Skeletal muscle tissue (tissue), 4 donors: ENCODE results near the gene ZNF223. TPM values are rescaled to one million over a fixed set of nuclear protein-coding genes. Genes with fewer than 3 reads are reported as not detected.

Source experiments
- H3K27ac ChIP-seq: one replicate; pipeline ENCODE4 v1.7.0; 2013; ENCODE audit warnings: mild to moderate bottlenecking, low read depth, low read length, inconsistent platforms
- H3K27me3 ChIP-seq, 3 donors: one replicate each; pipeline ENCODE4 v1.7.0; 2013; ENCODE audit warnings: low read length in 3 of 3; ENCODE audit not compliant: control insufficient read depth in 3 of 3, insufficient read depth in 3 of 3
- H3K36me3 ChIP-seq, 3 donors: one replicate each; pipeline ENCODE4 v1.7.0; 2013; ENCODE audit warnings: low read length in 3 of 3; ENCODE audit not compliant: control insufficient read depth in 3 of 3, insufficient read depth in 3 of 3
- H3K4me1 ChIP-seq, 3 donors: one replicate each; pipeline ENCODE4 v1.7.0; 2013; ENCODE audit warnings: low read length in 3 of 3, mild to moderate bottlenecking in 3 of 3; ENCODE audit not compliant: control insufficient read depth in 3 of 3, insufficient read depth in 3 of 3
- H3K4me3 ChIP-seq, 3 donors: one replicate each; pipeline ENCODE4 v1.7.0; 2013; ENCODE audit warnings: low read length in 3 of 3
- H3K9ac ChIP-seq, 3 donors: one replicate each; pipeline ENCODE4 v1.7.0; 2013; ENCODE audit warnings: low read length in 3 of 3, mild to moderate bottlenecking in 3 of 3, moderate library complexity in 2 of 3, low read depth in 1 of 3
- H3K9me3 ChIP-seq, 3 donors: one replicate each; pipeline ENCODE4 v1.7.0; 2013; ENCODE audit warnings: low read length in 3 of 3; ENCODE audit not compliant: control insufficient read depth in 3 of 3
- total RNA-seq: library from RNA; depleted of rRNA; stranded (reverse); fragments of >200 nt; gene quantifications from one replicate; pipeline ENCODE4 v1.2.3, GENCODE V29; 2014
- donor health status: Osteomylitis.

The ZNF223 gene
- total RNA-seq, 1 donor from 2014 or later = 5.2 TPM

GRCh38 chr19:44024900-44025216 is 27.0 kb upstream of the ZNF223 start:
- Histone ChIP-seq H3K27me3 (no peaks in the 10 kb centered on the region), H3K27ac (peak overlapping the region; percentile 62), H3K36me3 (peaks cover 31 to 33% (median 32%) of the 10 kb centered on the region in 3 donors), H3K4me1 (peaks cover 2 to 14% (median 7%) of the 10 kb centered on the region in 3 donors), H3K4me3 (peak overlapping the region; percentile 86 to 89 (median 88)), H3K9me3 (peaks cover 6 to 20% (median 13%) of the 10 kb centered on the region in 3 donors), H3K9ac (peak overlapping the region; percentile 78 to 84 (median 78))

DNA sequence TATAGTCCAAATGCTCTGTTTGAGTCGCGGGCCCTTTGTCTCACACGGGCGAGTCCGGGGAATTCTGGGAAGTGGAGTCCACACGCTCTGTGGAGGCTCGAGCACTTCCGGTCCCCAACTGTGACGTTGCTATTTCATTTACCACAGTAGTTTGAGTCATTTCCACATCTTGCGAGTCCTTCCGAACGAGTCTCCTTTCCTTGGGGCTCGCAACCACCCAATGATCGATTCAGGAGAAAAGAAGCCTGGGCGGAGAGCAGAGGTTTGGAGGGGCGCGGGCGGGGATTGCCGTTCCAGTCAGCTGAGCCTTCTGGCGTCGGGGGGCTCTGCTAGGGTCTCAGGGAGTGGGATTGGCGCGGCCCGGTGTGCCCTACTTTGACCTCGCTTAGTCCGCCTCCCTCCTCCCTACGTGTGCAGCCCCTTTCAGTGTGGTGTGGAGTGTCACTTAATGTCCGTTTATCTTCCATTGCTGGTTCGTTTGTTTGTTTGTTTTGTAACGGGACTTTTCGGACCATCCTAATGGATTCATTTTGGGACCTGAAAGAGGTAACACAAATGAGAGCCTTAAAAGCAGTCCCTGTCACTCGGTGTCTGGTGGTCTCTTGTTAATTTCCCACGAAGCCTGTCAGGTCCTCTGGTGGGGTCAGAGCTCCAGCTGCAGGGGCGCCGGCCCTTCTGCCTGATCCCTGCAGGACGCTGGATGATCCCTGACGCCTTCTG is 26.5 kb upstream of the ZNF223 start, which contains the start of gene ZNF222:
TSS of gene ZNF222 (plus strand) at position 163 of the 720 bp plus-strand sequence. CDS start at position 221, 58 bp downstream.
- Histone ChIP-seq H3K9me3 (peaks cover 8 to 24% (median 14%) of the 10 kb centered on the region in 3 donors), H3K4me1 (peaks cover 2 to 14% (median 7%) of the 10 kb centered on the region in 3 donors), H3K36me3 (peaks cover 35 to 38% (median 37%) of the 10 kb centered on the region in 3 donors), H3K27me3 (no peaks in the 10 kb centered on the region), H3K9ac (peak within 1 kb of the TSS; percentile 78 to 84 (median 78)), H3K4me3 (peak within 1 kb of the TSS; percentile 86 to 89 (median 88)), H3K27ac (peak within 1 kb of the TSS; percentile 62)

GRCh38 chr19:44026622-44027021 is 25.2 kb upstream of the ZNF223 start:
- Histone ChIP-seq H3K4me3 (peak overlapping the region in 1 of 3 donors; percentile 44), H3K9ac (no peak overlapping the region), H3K36me3 (peaks cover 44 to 50% (median 48%) of the 10 kb centered on the region in 3 donors), H3K27me3 (no peaks in the 10 kb centered on the region), H3K27ac (no peak overlapping the region), H3K9me3 (peaks cover 13 to 31% (median 21%) of the 10 kb centered on the region in 3 donors), H3K4me1 (peaks cover 2 to 14% (median 7%) of the 10 kb centered on the region in 3 donors)

- H3K27me3 ChIP-seq = no peaks in the 10 kb centered on the region
- no peaks in the 10 kb centered on the region for H3K4me1 ChIP-seq
- H3K9ac ChIP-seq = no peak overlapping the region
- peak overlapping the region in 1 of 3 donors; percentile 44 for H3K4me3 ChIP-seq
- peaks cover 51 to 57% (median 53%) of the 10 kb centered on the region in 3 donors for H3K36me3 ChIP-seq
- no peak overlapping the region for H3K27ac ChIP-seq
- peaks cover 30 to 60% (median 35%) of the 10 kb centered on the region in 3 donors for H3K9me3 ChIP-seq
Measured at GRCh38 chr19:44032001-44032610, 19.7 kb upstream of the ZNF223 start.

GRCh38 chr19:44042147-44042546 is 9.7 kb upstream of the ZNF223 start:
- Histone ChIP-seq H3K4me1 (no peaks in the 10 kb centered on the region), H3K27me3 (no peaks in the 10 kb centered on the region), H3K9ac (no peak overlapping the region), H3K9me3 (peaks cover 2 to 13% (median 5%) of the 10 kb centered on the region in 3 donors), H3K4me3 (no peak overlapping the region), H3K36me3 (no peaks in the 10 kb centered on the region), H3K27ac (no peak overlapping the region)

DNA sequence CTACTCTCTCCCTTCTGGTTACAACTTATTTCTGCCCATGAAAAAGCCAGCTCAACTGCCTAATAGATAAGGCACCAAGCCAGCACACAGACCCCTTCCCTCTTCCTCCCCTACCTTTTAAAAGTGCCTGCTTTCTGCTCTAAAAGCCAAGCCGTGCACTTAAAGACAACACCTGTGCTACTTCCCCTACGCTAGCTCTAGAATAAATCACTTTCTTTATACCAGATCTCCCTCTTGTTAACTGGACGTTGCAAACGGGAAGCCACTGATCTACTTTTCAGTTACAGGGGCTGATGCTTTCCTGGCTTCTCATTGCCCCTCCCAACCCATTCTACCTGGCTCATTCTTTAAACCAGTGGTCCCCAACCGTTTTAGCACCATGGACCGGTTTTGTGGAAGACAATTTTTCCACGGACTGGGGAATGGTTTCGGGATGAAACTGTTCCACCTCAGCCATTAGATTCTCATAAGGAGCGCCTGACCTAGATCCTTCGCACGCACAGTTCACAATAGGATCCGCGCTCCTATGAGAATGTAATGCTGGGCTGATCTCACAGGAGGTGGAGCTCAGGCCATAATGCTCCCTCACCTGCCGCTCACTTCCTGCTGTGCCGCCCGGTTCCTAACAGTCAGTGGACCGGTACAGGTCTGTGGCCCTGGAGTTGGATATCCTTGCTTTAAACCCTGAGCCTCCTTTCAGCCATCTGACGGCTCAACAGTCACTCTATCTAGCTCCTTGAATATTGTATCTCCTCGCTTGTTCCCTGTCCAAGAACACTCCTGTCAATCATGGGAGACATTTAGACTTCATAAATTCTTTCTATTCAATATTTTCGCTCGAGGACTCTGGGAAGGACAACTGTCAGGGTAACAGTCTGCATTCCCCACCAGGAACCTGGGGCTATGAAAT is 841 bp upstream of the ZNF223 start:
- Histone ChIP-seq H3K36me3 (peaks cover 8 to 9% (median 9%) of the 10 kb centered on the region in 3 donors), H3K4me1 (peaks cover 11 to 15% (median 14%) of the 10 kb centered on the region in 3 donors), H3K9ac (peak overlapping the region in 2 of 3 donors; percentile 10 to 60), H3K9me3 (peaks cover 6 to 15% (median 7%) of the 10 kb centered on the region in 3 donors), H3K27me3 (peaks cover 5 to 6% (median 6%) of the 10 kb centered on the region in 3 donors), H3K4me3 (peak overlapping the region; percentile 95 to 99 (median 98)), H3K27ac (peak overlapping the region; percentile 37)

DNA sequence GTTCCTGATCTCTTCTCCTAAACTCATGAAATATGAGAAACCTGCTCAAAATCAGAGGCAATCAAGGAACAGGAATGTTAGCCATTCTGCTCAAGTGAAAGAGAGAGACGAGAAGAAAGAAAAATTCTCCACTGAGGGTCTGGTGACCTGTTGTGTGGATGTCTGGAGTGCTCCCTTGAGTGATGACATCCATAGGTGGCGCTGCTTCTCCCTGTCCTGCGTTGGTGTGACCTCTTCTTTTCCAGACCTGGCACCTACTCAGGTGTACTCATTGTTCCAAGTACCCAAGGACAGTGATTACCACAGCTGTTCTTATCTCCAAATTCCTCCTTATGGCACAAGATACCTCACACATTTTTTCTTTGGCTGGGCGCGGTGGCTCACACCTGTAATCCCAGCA is 4.0 kb downstream of the ZNF223 start:
- Histone ChIP-seq H3K4me3 (no peak overlapping the region), H3K27ac (no peak overlapping the region), H3K9ac (no peak overlapping the region), H3K27me3 (peaks cover 0 to 3% (median 0%) of the 10 kb centered on the region in 3 donors), H3K9me3 (peaks cover 0 to 7% (median 2%) of the 10 kb centered on the region in 3 donors), H3K4me1 (peaks cover 11 to 13% (median 13%) of the 10 kb centered on the region in 3 donors), H3K36me3 (peaks cover 35 to 40% (median 36%) of the 10 kb centered on the region in 3 donors)

- Histone ChIP-seq H3K9me3 (peaks cover 5 to 18% (median 10%) of the 10 kb centered on the region in 3 donors), H3K4me1 (no peaks in the 10 kb centered on the region), H3K36me3 (peaks cover 65 to 70% (median 68%) of the 10 kb centered on the region in 3 donors), H3K4me3 (peak overlapping the region in 1 of 3 donors; percentile 14), H3K27ac (no peak overlapping the region), H3K9ac (no peak overlapping the region), H3K27me3 (no peaks in the 10 kb centered on the region)
Measured at GRCh38 chr19:44059229-44059628, 7.4 kb downstream of the ZNF223 start.

DNA sequence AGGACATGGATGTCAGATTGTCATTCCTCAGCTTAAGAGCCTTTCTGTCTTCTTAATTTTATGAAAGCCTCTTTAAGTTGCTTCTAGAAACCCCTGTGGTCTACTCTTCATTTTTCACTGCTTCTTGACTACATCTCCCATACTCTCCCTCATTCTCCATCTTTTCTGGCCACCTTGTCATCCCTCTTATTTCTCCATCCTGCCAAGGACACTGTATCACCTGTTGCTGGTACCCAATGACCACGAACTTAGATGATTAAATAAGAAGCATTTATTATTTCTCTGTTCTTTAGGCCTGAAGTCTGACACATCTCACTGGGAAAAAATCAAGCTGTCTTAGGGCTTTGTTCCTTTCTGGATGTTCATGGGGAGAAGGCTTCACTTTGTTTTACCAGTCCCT is 9.2 kb downstream of the ZNF223 start:
- H3K4me1 ChIP-seq = no peaks in the 10 kb centered on the region
- H3K9me3 ChIP-seq = peaks cover 10 to 28% (median 11%) of the 10 kb centered on the region in 3 donors
- no peak overlapping the region for H3K27ac ChIP-seq
- H3K4me3 ChIP-seq = no peak overlapping the region
- H3K36me3 ChIP-seq = peaks cover 68 to 72% (median 70%) of the 10 kb centered on the region in 3 donors
- no peaks in the 10 kb centered on the region for H3K27me3 ChIP-seq
- H3K9ac ChIP-seq = no peak overlapping the region
